HG03460 (cell line): ENCODE results near the gene NPAS2.

Experiments used
- ATAC-seq: cut with Tn5 transposase; IDR thresholded peaks from one replicate; pipeline ENCODE4 v1.9.1; 2021; ENCODE audit not compliant: unreplicated experiment

NPAS2 gene

GRCh38 chr2:100882645-100883613 is 63.0 kb downstream of the NPAS2 start:
- no peak for ATAC-seq

- ATAC-seq = no peak
Observed at GRCh38 chr2:100884145-100884621, 64.2 kb downstream of the NPAS2 start.

GRCh38 chr2:100886085-100886484 is 66.1 kb downstream of the NPAS2 start:
- no peak for ATAC-seq

- no peak for ATAC-seq
Observed at GRCh38 chr2:100887039-100887578, 67.2 kb downstream of the NPAS2 start.

GRCh38 chr2:100887713-100888495 is 68.0 kb downstream of the NPAS2 start:
- no peak for ATAC-seq

GRCh38 chr2:100888601-100889000 is 68.7 kb downstream of the NPAS2 start:
- ATAC-seq = no peak

- ATAC-seq = no peak
Observed at GRCh38 chr2:100889286-100889685, 69.3 kb downstream of the NPAS2 start.

- ATAC-seq = no peak
Observed at GRCh38 chr2:100891906-100892642, 72.1 kb downstream of the NPAS2 start.

- ATAC-seq = no peak
Observed at GRCh38 chr2:100893392-100894104, 73.6 kb downstream of the NPAS2 start.

GRCh38 chr2:100894105-100894795 is 74.3 kb downstream of the NPAS2 start:
- no peak for ATAC-seq

GRCh38 chr2:100894796-100895156 is 74.8 kb downstream of the NPAS2 start:
- no peak for ATAC-seq

- no peak for ATAC-seq
Observed at GRCh38 chr2:100895402-100895801, 75.5 kb downstream of the NPAS2 start.

GRCh38 chr2:100895934-100896685 is 76.2 kb downstream of the NPAS2 start:
- no peak for ATAC-seq

- ATAC-seq = no peak
Observed at GRCh38 chr2:100898035-100898665, 78.2 kb downstream of the NPAS2 start.

- no peak for ATAC-seq
Observed at GRCh38 chr2:100900156-100900795, 80.3 kb downstream of the NPAS2 start.

- no peak for ATAC-seq
Observed at GRCh38 chr2:100902817-100903405, 83.0 kb downstream of the NPAS2 start.

- ATAC-seq = no peak
Observed at GRCh38 chr2:100903534-100904258, 83.8 kb downstream of the NPAS2 start.
